Measurements from ENCODE around the gene MBD3L3. TPM values are rescaled to one million over a fixed set of nuclear protein-coding genes. Genes with fewer than 3 reads are reported as not detected.
A peak's percentile ranks its signal among the peaks of the same experiment; 100 is the strongest.
"Not testable (repeated sequence)": the region's sequence is repeated elsewhere in the genome, so short reads cannot be mapped to it uniquely, and the experiment has no call there.

Gene MBD3L3
- not detected in 2 replicates for total RNA-seq (2014; rRNA removed; shearing (Covaris generic))
- not detected in 2 replicates for polyA plus RNA-seq (2014; cell fraction: nucleus; rRNA removed)

- DNase-seq (ENCODE audit: extremely low read depth, low read depth) = not testable (repeated sequence)
These were observed at the start of gene MBD3L3 for GRCh38 chr19:7058576-7058975. TSS of gene MBD3L3 (minus strand) at chr19:7058676. CDS start at chr19:7058605, 71 bp downstream.

GRCh38 chr19:7106711-7107657 is 48.5 kb upstream of the MBD3L3 start:
- DNase-seq (ENCODE audit: extremely low read depth, low read depth) = no peak

- DNase-seq (ENCODE audit: extremely low read depth, low read depth) = no peak
These were observed 46.4 kb upstream of the MBD3L3 start for GRCh38 chr19:7104747-7105447.

- DNase-seq (ENCODE audit: extremely low read depth, low read depth) = no peak
These were observed 43.2 kb upstream of the MBD3L3 start for GRCh38 chr19:7101498-7102253.

GRCh38 chr19:7099597-7099921 is 41.1 kb upstream of the MBD3L3 start:
- no peak for DNase-seq (ENCODE audit: extremely low read depth, low read depth)

GRCh38 chr19:7098701-7099596 is 40.5 kb upstream of the MBD3L3 start:
- DNase-seq (ENCODE audit: extremely low read depth, low read depth) = peak; percentile 84

- no peak for DNase-seq (ENCODE audit: extremely low read depth, low read depth)
These were observed 39.6 kb upstream of the MBD3L3 start for GRCh38 chr19:7098096-7098495.

- no peak for DNase-seq (ENCODE audit: extremely low read depth, low read depth)
These were observed 30.5 kb upstream of the MBD3L3 start for GRCh38 chr19:7088999-7089398.

GRCh38 chr19:7083076-7083956 is 24.8 kb upstream of the MBD3L3 start:
- DNase-seq (ENCODE audit: extremely low read depth, low read depth) = no peak

- no peak for DNase-seq (ENCODE audit: extremely low read depth, low read depth)
These were observed 19.5 kb upstream of the MBD3L3 start for GRCh38 chr19:7078008-7078407.

GRCh38 chr19:7076151-7076550 is 17.7 kb upstream of the MBD3L3 start:
- DNase-seq (ENCODE audit: extremely low read depth, low read depth) = no peak

GRCh38 chr19:7074705-7075282 is 16.3 kb upstream of the MBD3L3 start:
- no peak for DNase-seq (ENCODE audit: extremely low read depth, low read depth)

GRCh38 chr19:7072541-7072940 is 14.1 kb upstream of the MBD3L3 start:
- no peak for DNase-seq (ENCODE audit: extremely low read depth, low read depth)

- DNase-seq (ENCODE audit: extremely low read depth, low read depth) = no peak
These were observed 11.4 kb upstream of the MBD3L3 start for GRCh38 chr19:7069904-7070226.

- peak; percentile 93 for DNase-seq (ENCODE audit: extremely low read depth, low read depth)
These were observed 10.8 kb upstream of the MBD3L3 start, which contains the start of gene ZNF557 for GRCh38 chr19:7069042-7069903. TSS of gene ZNF557 (plus strand) at chr19:7069703. CDS start at chr19:7075075, 5,372 bp downstream.

- no peak for DNase-seq (ENCODE audit: extremely low read depth, low read depth)
These were observed 10.1 kb upstream of the MBD3L3 start for GRCh38 chr19:7068599-7068998.

- no peak for DNase-seq (ENCODE audit: extremely low read depth, low read depth)
These were observed 9.2 kb upstream of the MBD3L3 start for GRCh38 chr19:7067716-7068115.

GRCh38 chr19:7067122-7067521 is 8.6 kb upstream of the MBD3L3 start:
- DNase-seq (ENCODE audit: extremely low read depth, low read depth) = peak; percentile 27

Measured in NCI-H460 (cell line).